Tibial nerve (tissue), 4 donors: Measurements from ENCODE around the gene SH3TC2. TPM values are rescaled to one million over a fixed set of nuclear protein-coding genes. Genes with fewer than 3 reads are reported as not detected.

Source experiments
- DNase-seq, 2 donors: peaks; one replicate each; pipeline ENCODE4 v3.0.0-alpha.2; 2019; ENCODE audit warnings: low spot score in 2 of 2
- H3K27ac ChIP-seq, 4 donors: fragments of 200-600 bp; sonication (generic) in 3 of 4; one replicate each; pipeline ENCODE4 v1.5.1; 2017 to 2019; ENCODE audit warnings: mild to moderate bottlenecking in 1 of 4
- H3K27me3 ChIP-seq, 2 donors: fragments of 200-600 bp; sonication (generic) in 1 of 2; one replicate each; pipeline versions ENCODE4 v1.5.1 to v1.6.0; 2017 to 2019
- H3K36me3 ChIP-seq, 3 donors: fragments of 200-600 bp; sonication (generic); one replicate each; pipeline ENCODE4 v1.5.1; 2018 to 2019
- H3K4me1 ChIP-seq, 4 donors: fragments of 200-600 bp; sonication (generic) in 3 of 4; one replicate each; pipeline ENCODE4 v1.5.1; 2017 to 2019
- H3K4me3 ChIP-seq, 4 donors: fragments of 200-600 bp; sonication (generic) in 3 of 4; one replicate each; pipeline ENCODE4 v1.5.1; 2017 to 2019; ENCODE audit warnings: mild to moderate bottlenecking in 1 of 4, moderate library complexity in 1 of 4
- H3K9me3 ChIP-seq, 4 donors: fragments of 200-600 bp; sonication (generic) in 3 of 4; one replicate each; pipeline ENCODE4 v1.5.1; 2017 to 2019
- CTCF ChIP-seq, 5 experiments: fragments of 200-600 bp in 3 of 5; fragments of 450-650 bp in 2 of 5; sonication (generic) in 3 of 5; IDR thresholded peaks; one replicate each; pipeline ENCODE4 v1.5.1; 2016 to 2019; ENCODE audit warnings: antibody characterized with exemption in 5 of 5, mild to moderate bottlenecking in 3 of 5, moderate library complexity in 2 of 5
- EP300 ChIP-seq, 2 donors: sonication (generic); formaldehyde crosslinking; IDR thresholded peaks; one replicate each; pipeline ENCODE4 v1.6.1; 2017; ENCODE audit warnings: antibody characterized with exemption in 2 of 2, mild to moderate bottlenecking in 1 of 2
- POLR2A ChIP-seq, 2 donors: fragments of 450-650 bp; IDR thresholded peaks; one replicate each; pipeline ENCODE4 v1.6.1; 2017; ENCODE audit warnings: antibody characterized with exemption in 2 of 2, mild to moderate bottlenecking in 2 of 2, moderate library complexity in 2 of 2
- WGBS, 2 donors: methylation state at CpG; one replicate each; pipeline ENCODE4 v1.1.5; 2018; 5-methylcytosine and 5-hydroxymethylcytosine counted together
- total RNA-seq, 4 donors: library from RNA; depleted of rRNA; stranded (reverse); fragments of >200 nt; gene quantifications; one replicate each; pipeline ENCODE4 v1.1.0, GENCODE V29; 2016

Gene SH3TC2
- total RNA-seq, 4 donors from 2014 or later: 37.2 to 92.1 (median 83.9) TPM

GRCh38 chr5:148980731-148981130 is 82.1 kb downstream of the SH3TC2 start:
- no peaks in the 10 kb centered on the region for H3K27me3 ChIP-seq
- no peak for TF ChIP-seq CTCF (IDR thresholded peaks at IDR 0.05)
- no peak for TF ChIP-seq POLR2A (IDR thresholded peaks at IDR 0.05)
- TF ChIP-seq EP300 (IDR thresholded peaks at IDR 0.05): no peak

GRCh38 chr5:148979083-148979723 is 83.7 kb downstream of the SH3TC2 start:
- Histone ChIP-seq H3K9me3 (no peaks in the 10 kb centered on the region), H3K36me3 (no peaks in the 10 kb centered on the region), H3K27me3 (no peaks in the 10 kb centered on the region), H3K27ac (peak overlapping the region in 1 of 4 donors; percentile 26), H3K4me1 (peaks cover 0 to 5% (median 0%) of the 10 kb centered on the region in 4 donors), H3K4me3 (no peak overlapping the region)
- TF ChIP-seq CTCF (IDR thresholded peaks at IDR 0.05) (no peak), POLR2A (IDR thresholded peaks at IDR 0.05) (no peak)
- DNase-seq: peak in 1 of 2 donors; percentile 24
- 75 to 76% methylated on average over 7 of the region's 7 CpGs for WGBS, 2 donors

More at GRCh38 chr5:148980731-148981130, 82.1 kb downstream of the SH3TC2 start:
- Histone ChIP-seq H3K4me3 (no peak overlapping the region), H3K27ac (no peak overlapping the region), H3K4me1 (peaks cover 0 to 5% (median 0%) of the 10 kb centered on the region in 4 donors), H3K36me3 (no peaks in the 10 kb centered on the region), H3K9me3 (no peaks in the 10 kb centered on the region)
- 95 to 96% methylated on average over 3 of the region's 3 CpGs for WGBS, 2 donors
- DNase-seq: no peak

- Histone ChIP-seq H3K9me3 (no peaks in the 10 kb centered on the region), H3K4me3 (no peak overlapping the region), H3K27ac (peak overlapping the region in 1 of 4 donors; percentile 12), H3K27me3 (no peaks in the 10 kb centered on the region), H3K4me1 (peaks cover 0 to 9% (median under 1%) of the 10 kb centered on the region in 4 donors), H3K36me3 (no peaks in the 10 kb centered on the region)
- 73 to 76% methylated on average over 7 of the region's 7 CpGs for WGBS, 2 donors
- DNase-seq: no peak
- no peak for TF ChIP-seq EP300 (IDR thresholded peaks at IDR 0.05)
- no peak for TF ChIP-seq POLR2A (IDR thresholded peaks at IDR 0.05)
- TF ChIP-seq CTCF (IDR thresholded peaks at IDR 0.05): no peak
Observed at GRCh38 chr5:148978370-148979082, 84.3 kb downstream of the SH3TC2 start.

GRCh38 chr5:148976569-148977381 is 86.1 kb downstream of the SH3TC2 start:
- Histone ChIP-seq H3K9me3 (no peaks in the 10 kb centered on the region), H3K4me3 (no peak overlapping the region), H3K27ac (no peak overlapping the region), H3K36me3 (no peaks in the 10 kb centered on the region), H3K27me3 (no peaks in the 10 kb centered on the region), H3K4me1 (peaks cover 0 to 21% (median 4%) of the 10 kb centered on the region in 4 donors)
- no peak for TF ChIP-seq EP300 (IDR thresholded peaks at IDR 0.05)
- no peak for TF ChIP-seq CTCF (IDR thresholded peaks at IDR 0.05)
- TF ChIP-seq POLR2A (IDR thresholded peaks at IDR 0.05): no peak
- 51 to 53% methylated on average over 5 of the region's 5 CpGs for WGBS, 2 donors
- DNase-seq: no peak
